ENCODE data around the gene SLC39A8. TPM values are rescaled to one million over a fixed set of nuclear protein-coding genes. Genes with fewer than 3 reads are reported as not detected.

The SLC39A8 gene
- total RNA-seq, 1 donor from 2014 or later: 211 TPM

DNA sequence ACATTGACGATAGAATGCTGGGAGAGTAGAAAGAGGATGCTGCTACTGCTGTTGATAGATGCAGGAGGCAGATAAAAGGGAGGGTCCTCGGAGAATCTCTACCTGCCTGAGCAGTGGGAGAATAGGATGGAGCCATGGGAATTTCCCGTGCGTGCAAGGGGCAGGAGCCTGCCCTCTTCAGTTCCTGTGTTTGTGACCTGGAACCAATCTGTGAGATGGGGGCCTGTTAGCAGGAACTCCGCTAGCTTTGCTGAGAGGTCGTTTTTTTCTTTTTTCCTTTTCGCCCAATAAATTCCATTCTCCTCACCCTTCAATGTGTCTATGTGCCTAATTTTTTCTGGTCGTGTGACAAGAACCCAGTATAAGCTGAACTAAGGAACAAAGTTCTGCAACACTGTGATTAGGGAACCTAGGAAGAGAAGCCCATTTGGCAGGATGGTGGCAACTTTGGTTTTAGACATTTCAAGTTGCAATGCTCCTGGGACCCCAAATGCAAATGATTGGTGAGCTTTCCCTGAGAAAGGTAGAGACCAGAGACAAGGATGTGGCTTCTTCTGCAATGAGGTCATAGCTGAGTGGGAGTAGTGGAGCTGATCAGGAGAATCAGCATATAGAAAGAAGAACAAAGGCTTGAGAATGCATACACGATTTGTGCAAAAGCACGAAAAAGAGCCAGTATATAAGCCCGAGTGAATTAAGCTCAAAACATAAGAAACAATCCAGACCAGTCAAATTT, 23.9 kb downstream of the SLC39A8 start:
- TF ChIP-seq, protein P1, sequence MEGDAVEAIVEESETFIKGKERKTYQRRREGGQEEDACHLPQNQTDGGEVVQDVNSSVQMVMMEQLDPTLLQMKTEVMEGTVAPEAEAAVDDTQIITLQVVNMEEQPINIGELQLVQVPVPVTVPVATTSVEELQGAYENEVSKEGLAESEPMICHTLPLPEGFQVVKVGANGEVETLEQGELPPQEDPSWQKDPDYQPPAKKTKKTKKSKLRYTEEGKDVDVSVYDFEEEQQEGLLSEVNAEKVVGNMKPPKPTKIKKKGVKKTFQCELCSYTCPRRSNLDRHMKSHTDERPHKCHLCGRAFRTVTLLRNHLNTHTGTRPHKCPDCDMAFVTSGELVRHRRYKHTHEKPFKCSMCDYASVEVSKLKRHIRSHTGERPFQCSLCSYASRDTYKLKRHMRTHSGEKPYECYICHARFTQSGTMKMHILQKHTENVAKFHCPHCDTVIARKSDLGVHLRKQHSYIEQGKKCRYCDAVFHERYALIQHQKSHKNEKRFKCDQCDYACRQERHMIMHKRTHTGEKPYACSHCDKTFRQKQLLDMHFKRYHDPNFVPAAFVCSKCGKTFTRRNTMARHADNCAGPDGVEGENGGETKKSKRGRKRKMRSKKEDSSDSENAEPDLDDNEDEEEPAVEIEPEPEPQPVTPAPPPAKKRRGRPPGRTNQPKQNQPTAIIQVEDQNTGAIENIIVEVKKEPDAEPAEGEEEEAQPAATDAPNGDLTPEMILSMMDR (IDR thresholded peaks at IDR 0.05; ENCODE audit: unreplicated experiment): no peak
- H3K4me3 Mint-ChIP-seq (ENCODE audit: unreplicated experiment): peak overlapping the region; percentile 76
- H3K9me3 Mint-ChIP-seq (ENCODE audit: unreplicated experiment): no peaks in the 10 kb centered on the region
- H3K36me3 Mint-ChIP-seq (ENCODE audit: low read depth, unreplicated experiment): peaks cover 35% of the 10 kb centered on the region
- peaks cover 80% of the 10 kb centered on the region for H3K4me1 Mint-ChIP-seq (ENCODE audit: unreplicated experiment)
- DNase-seq (ENCODE audit: low spot score): peak; percentile 30
- H3K27me3 Mint-ChIP-seq (ENCODE audit: unreplicated experiment): peaks cover 6% of the 10 kb centered on the region
- H3K27ac Mint-ChIP-seq (ENCODE audit: unreplicated experiment): peak overlapping the region; percentile 87

DNA sequence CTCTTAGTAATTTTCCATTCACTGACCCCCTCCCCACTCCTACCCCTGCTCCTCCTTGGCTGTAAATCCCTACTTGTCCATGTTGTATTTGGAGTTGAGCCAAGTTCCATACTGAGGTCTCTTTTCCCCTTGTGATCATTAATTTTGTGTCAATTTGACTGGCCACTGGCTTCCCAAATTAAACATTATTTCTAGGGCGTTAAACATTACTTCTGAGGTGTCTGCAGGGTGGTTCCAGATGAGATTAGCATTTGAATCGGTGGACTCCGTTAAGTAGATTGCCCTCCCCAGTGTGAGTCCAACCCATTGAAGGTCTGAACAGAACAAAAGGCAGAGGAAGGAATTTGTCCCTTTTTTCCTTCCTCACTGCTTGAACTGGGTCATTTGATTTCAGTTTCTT, 25.7 kb downstream of the SLC39A8 start:
- DNase-seq (ENCODE audit: low spot score): no peak
- TF ChIP-seq, protein P1 (IDR thresholded peaks at IDR 0.05; ENCODE audit: unreplicated experiment): no peak
- H3K9me3 Mint-ChIP-seq (ENCODE audit: unreplicated experiment): no peaks in the 10 kb centered on the region
- peak overlapping the region; percentile 63 for H3K4me3 Mint-ChIP-seq (ENCODE audit: unreplicated experiment)
- H3K36me3 Mint-ChIP-seq (ENCODE audit: low read depth, unreplicated experiment): peaks cover 38% of the 10 kb centered on the region
- H3K27me3 Mint-ChIP-seq (ENCODE audit: unreplicated experiment): peaks cover 7% of the 10 kb centered on the region
- peak overlapping the region; percentile 93 for H3K27ac Mint-ChIP-seq (ENCODE audit: unreplicated experiment)
- peaks cover 71% of the 10 kb centered on the region for H3K4me1 Mint-ChIP-seq (ENCODE audit: unreplicated experiment)

DNA sequence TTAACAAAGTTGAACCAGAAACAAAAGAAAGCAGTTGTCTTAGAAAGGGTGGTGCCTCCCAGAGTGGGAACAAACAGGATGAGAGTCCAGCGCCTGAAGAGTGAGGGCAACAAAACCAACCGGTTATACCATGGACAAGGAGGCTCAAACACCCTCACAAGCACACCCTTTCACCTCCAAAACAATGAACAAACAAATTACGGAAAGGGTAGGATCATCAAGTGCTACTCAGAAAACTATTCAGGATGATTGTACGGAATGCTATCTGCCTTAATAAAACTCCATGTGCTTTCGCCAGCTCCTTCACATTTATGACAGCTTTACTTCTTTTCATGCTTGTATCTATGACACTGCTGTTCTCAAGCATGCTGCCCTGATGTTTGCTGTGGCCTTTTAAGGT, 26.8 kb downstream of the SLC39A8 start:
- Mint-ChIP-seq H3K4me1 (ENCODE audit: unreplicated experiment) (peaks cover 72% of the 10 kb centered on the region), H3K4me3 (ENCODE audit: unreplicated experiment) (peak overlapping the region; percentile 53), H3K27ac (ENCODE audit: unreplicated experiment) (peak overlapping the region; percentile 70), H3K36me3 (ENCODE audit: low read depth, unreplicated experiment) (peaks cover 47% of the 10 kb centered on the region), H3K27me3 (ENCODE audit: unreplicated experiment) (peaks cover 12% of the 10 kb centered on the region), H3K9me3 (ENCODE audit: unreplicated experiment) (no peaks in the 10 kb centered on the region)
- DNase-seq (ENCODE audit: low spot score): no peak
- TF ChIP-seq, protein P1 (IDR thresholded peaks at IDR 0.05; ENCODE audit: unreplicated experiment): no peak

DNA sequence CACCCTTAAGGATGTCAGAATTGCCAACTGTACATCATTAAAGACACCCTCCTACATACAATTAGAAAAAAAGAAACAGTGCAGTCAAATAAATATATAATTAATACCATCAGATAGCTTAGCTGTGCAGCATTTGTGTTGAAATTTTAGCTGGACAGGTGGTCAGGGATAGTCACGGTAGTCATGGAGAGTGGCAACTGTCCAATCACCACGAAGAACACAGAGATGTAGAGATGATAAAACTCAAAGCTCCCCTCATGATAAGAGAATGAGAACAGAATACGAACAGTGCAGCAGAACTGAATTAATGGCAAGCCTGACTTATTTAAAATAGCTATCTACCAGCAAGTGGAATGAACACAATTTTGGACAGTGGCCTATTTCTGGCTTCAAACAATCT, 27.2 kb downstream of the SLC39A8 start:
- H3K27me3 Mint-ChIP-seq (ENCODE audit: unreplicated experiment): peaks cover 12% of the 10 kb centered on the region
- H3K4me3 Mint-ChIP-seq (ENCODE audit: unreplicated experiment): peak overlapping the region; percentile 43

DNA sequence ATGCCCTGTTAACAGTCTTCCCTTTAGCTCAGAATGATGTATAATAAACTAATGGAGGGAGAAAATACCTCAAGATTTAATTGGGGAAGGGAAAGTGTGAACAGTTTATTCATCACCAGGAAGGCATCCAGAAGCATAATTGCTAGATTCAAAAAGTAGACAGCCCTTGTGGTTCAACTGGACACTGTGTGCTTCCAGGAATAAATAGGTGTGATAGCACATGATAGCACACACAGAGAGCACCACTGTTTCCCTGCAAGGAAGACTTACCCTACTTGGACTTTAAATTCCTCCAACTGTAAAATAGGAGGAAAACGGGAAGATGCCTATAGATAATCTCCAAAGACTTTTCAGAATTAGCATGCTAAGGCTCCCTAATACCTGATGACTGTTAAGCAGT, 27.8 kb downstream of the SLC39A8 start:
- H3K36me3 Mint-ChIP-seq (ENCODE audit: low read depth, unreplicated experiment): peaks cover 48% of the 10 kb centered on the region
- TF ChIP-seq, protein P1 (IDR thresholded peaks at IDR 0.05; ENCODE audit: unreplicated experiment): no peak
- no peaks in the 10 kb centered on the region for H3K9me3 Mint-ChIP-seq (ENCODE audit: unreplicated experiment)
- no peak for DNase-seq (ENCODE audit: low spot score)
- H3K4me3 Mint-ChIP-seq (ENCODE audit: unreplicated experiment): no peak overlapping the region
- no peak overlapping the region for H3K27ac Mint-ChIP-seq (ENCODE audit: unreplicated experiment)
- H3K4me1 Mint-ChIP-seq (ENCODE audit: unreplicated experiment): peaks cover 68% of the 10 kb centered on the region
- H3K27me3 Mint-ChIP-seq (ENCODE audit: unreplicated experiment): peaks cover 12% of the 10 kb centered on the region

More for the DNA sequence above, 27.2 kb downstream of the SLC39A8 start:
- Mint-ChIP-seq H3K36me3 (ENCODE audit: low read depth, unreplicated experiment) (peaks cover 49% of the 10 kb centered on the region), H3K4me1 (ENCODE audit: unreplicated experiment) (peaks cover 74% of the 10 kb centered on the region), H3K27ac (ENCODE audit: unreplicated experiment) (peak overlapping the region; percentile 70), H3K9me3 (ENCODE audit: unreplicated experiment) (no peaks in the 10 kb centered on the region)
- TF ChIP-seq, protein P1 (IDR thresholded peaks at IDR 0.05; ENCODE audit: unreplicated experiment): no peak
- no peak for DNase-seq (ENCODE audit: low spot score)

Measured in endothelial cell (in vitro differentiated cells).